Left lung (tissue), 10 donors: Measurements from ENCODE around the gene ADGRB3. TPM values are rescaled to one million over a fixed set of nuclear protein-coding genes. Genes with fewer than 3 reads are reported as not detected.

ENCODE experiments used
- ATAC-seq: fragments of 200-7000 bp; cut with Tn5 transposase; one replicate; pipeline ENCODE4 v1.9.1; 2020; ENCODE audit warnings: moderate library complexity
- DNase-seq, 4 donors: peaks; one replicate each; pipeline ENCODE4 v3.0.0-alpha.2; 2013 to 2020
- H3K27ac ChIP-seq, 2 donors: fragments of 200-600 bp; sonication (generic) in 1 of 2; one replicate each; pipeline versions ENCODE4 v1.5.0 to v1.8.0; 2020 to 2021
- H3K27me3 ChIP-seq, 2 donors: fragments of 200-600 bp; sonication (generic) in 1 of 2; one replicate each; pipeline versions ENCODE4 v1.5.0 to v1.8.0; 2020 to 2021
- H3K36me3 ChIP-seq, 2 donors: fragments of 200-600 bp; sonication (generic) in 1 of 2; one replicate each; pipeline versions ENCODE4 v1.5.0 to v1.8.0; 2020 to 2021
- H3K4me1 ChIP-seq, 2 donors: fragments of 200-600 bp; one replicate each; pipeline ENCODE4 v1.8.0; 2021
- H3K4me3 ChIP-seq, 2 donors: fragments of 200-600 bp; sonication (generic) in 1 of 2; one replicate each; pipeline versions ENCODE4 v1.5.0 to v1.8.0; 2020 to 2021; ENCODE audit warnings: mild to moderate bottlenecking in 1 of 2
- H3K9me3 ChIP-seq, 2 donors: fragments of 200-600 bp; sonication (generic) in 1 of 2; one replicate each; pipeline versions ENCODE4 v1.5.0 to v1.8.0; 2020 to 2021
- CTCF ChIP-seq, 2 donors: fragments of 200-600 bp; sonication (generic) in 1 of 2; IDR thresholded peaks; one replicate each; pipeline versions ENCODE4 v1.5.0 to v1.8.0; 2021; ENCODE audit warnings: antibody characterized with exemption in 2 of 2
- intact Hi-C, 2 donors: fragments of 100-400 bp; cut with DNase I; formaldehyde crosslinking; loops; one replicate each; pipeline versions ENCODE4 v1.11.2 to v1.14.2; 2022
- polyA plus RNA-seq, 6 donors: library from polyadenylated mRNA; unstranded; fragments of 120-200 nt; gene quantifications; one replicate each; pipeline ENCODE4 v1.2.1, GENCODE V29; 2013; ENCODE audit not compliant: insufficient read length in 6 of 6
- total RNA-seq, 2 donors: library from RNA; stranded (reverse); fragmentation: NEBNext Ultra II Directional; extraction: Animal tissue kit (Norgen Biotek cat#: 25700); gene quantifications; one replicate each; pipeline ENCODE4 v1.2.1, GENCODE V29; 2021
- donor health status: DM: no; HTN: yes; CAD: no.
- donor health status: DM: no; HTN: no; CAD: no.

Gene ADGRB3
- total and polyA plus RNA-seq, 8 donors = 2.0 to 22.4 (median 13.7) TPM

GRCh38 chr6:69314531-69314930, 679.4 kb downstream of the ADGRB3 start:
- Histone ChIP-seq H3K4me1 (no peaks in the 10 kb centered on the region), H3K27ac (no peak overlapping the region), H3K36me3 (no peaks in the 10 kb centered on the region), H3K27me3 (no peaks in the 10 kb centered on the region), H3K9me3 (no peaks in the 10 kb centered on the region), H3K4me3 (no peak overlapping the region)
- intact Hi-C loops = no loop called here
- ATAC-seq (no peak), DNase-seq (no peak)
- no peak for TF ChIP-seq CTCF (IDR thresholded peaks at IDR 0.05)

DNA sequence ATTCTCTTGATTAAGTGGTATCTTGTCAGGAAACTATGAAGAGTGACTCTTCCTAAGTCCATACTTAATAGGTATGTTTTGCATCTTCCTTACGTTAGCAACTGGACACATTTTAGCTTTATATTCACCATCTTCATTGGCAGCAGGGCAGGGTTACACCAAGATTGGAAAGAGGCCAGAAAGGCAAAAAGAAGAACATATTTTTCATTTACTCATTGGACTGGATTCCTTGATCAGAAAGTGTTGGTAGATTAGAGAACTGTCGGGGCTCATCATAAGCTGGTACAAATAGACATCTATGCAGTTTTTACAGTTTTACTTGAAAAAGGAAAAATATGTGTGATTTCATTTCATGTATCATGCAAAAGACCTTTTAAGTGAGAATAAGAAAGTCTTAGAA, 696.8 kb downstream of the ADGRB3 start:
- DNase-seq (no peak), ATAC-seq (no peak)
- Histone ChIP-seq H3K4me1 (no peaks in the 10 kb centered on the region), H3K27me3 (no peaks in the 10 kb centered on the region), H3K9me3 (no peaks in the 10 kb centered on the region), H3K27ac (no peak overlapping the region), H3K36me3 (no peaks in the 10 kb centered on the region), H3K4me3 (no peak overlapping the region)
- intact Hi-C loops = no loop called here
- no peak for TF ChIP-seq CTCF (IDR thresholded peaks at IDR 0.05)

GRCh38 chr6:69337311-69337710, 702.2 kb downstream of the ADGRB3 start:
- Histone ChIP-seq H3K9me3 (no peaks in the 10 kb centered on the region), H3K36me3 (no peaks in the 10 kb centered on the region), H3K27me3 (no peaks in the 10 kb centered on the region), H3K4me3 (no peak overlapping the region), H3K4me1 (no peaks in the 10 kb centered on the region), H3K27ac (no peak overlapping the region)
- intact Hi-C loops = no loop called here
- ATAC-seq (no peak), DNase-seq (no peak)
- no peak for TF ChIP-seq CTCF (IDR thresholded peaks at IDR 0.05)

DNA sequence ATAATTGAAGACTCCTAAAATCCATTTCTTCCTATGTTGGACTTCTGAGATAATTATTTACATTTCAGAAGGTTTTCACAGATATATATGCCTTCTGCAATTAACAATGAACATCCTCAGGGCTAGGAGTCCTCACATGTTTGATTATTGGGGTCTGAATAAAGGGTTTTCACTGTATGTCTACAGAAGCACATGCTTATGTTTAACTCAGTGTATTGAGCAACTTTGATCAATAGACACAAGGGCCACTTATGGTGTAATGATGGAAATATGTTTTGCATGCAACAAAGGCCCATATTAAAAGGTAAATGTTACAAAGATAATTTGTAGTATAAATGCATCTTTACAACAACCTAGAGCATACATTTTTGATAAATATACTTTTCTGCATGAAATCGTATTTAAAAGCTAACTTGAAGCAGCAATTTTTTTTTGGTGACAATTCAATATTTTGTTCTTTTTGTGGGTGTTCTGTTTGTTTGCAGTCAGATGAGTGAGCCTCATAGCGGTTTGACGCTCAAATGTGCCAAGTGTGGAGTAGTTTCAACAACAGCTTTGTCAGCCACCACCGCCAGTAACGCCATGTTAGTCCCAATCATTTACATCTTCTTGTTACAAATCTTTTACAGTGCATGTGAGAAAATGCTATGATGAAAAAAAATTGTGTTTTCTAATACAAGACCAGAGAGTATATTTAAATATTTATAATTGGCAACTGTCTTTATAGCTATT, 703.5 kb downstream of the ADGRB3 start:
- Histone ChIP-seq H3K27ac (no peak overlapping the region), H3K36me3 (no peaks in the 10 kb centered on the region), H3K4me3 (no peak overlapping the region), H3K27me3 (no peaks in the 10 kb centered on the region), H3K9me3 (no peaks in the 10 kb centered on the region), H3K4me1 (no peaks in the 10 kb centered on the region)
- intact Hi-C loops = no loop called here
- no peak for TF ChIP-seq CTCF (IDR thresholded peaks at IDR 0.05)
- DNase-seq = no peak
- no peak for ATAC-seq

- no peaks in the 10 kb centered on the region for H3K27me3 ChIP-seq
- H3K4me3 ChIP-seq = no peak overlapping the region
- no peaks in the 10 kb centered on the region for H3K36me3 ChIP-seq
- intact Hi-C loops = no loop called here
- TF ChIP-seq CTCF (IDR thresholded peaks at IDR 0.05) = no peak
- no peaks in the 10 kb centered on the region for H3K4me1 ChIP-seq
- H3K9me3 ChIP-seq = no peaks in the 10 kb centered on the region
- no peak for ATAC-seq
- DNase-seq = no peak
- H3K27ac ChIP-seq = no peak overlapping the region
These were observed 704.1 kb downstream of the ADGRB3 start for GRCh38 chr6:69339163-69339550.
